ENCODE data around the gene MAMSTR. TPM values are rescaled to one million over a fixed set of nuclear protein-coding genes. Genes with fewer than 3 reads are reported as not detected.
"Not testable (repeated sequence)": the region's sequence is repeated elsewhere in the genome, so short reads cannot be mapped to it uniquely, and the experiment has no call there.

The MAMSTR gene, protein sequence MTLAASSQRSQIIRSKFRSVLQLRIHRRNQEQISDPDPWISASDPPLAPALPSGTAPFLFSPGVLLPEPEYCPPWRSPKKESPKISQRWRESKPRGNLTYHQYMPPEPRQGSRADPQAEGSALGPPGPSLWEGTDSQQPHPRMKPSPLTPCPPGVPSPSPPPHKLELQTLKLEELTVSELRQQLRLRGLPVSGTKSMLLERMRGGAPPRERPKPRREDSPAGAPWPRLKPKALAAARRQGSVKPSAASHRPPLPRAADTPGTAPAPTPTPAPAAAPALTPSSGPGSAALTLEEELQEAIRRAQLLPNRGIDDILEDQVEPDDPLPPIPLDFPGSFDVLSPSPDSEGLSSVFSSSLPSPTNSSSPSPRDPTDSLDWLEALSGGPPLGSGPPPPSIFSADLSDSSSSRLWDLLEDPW
- total RNA-seq = 1 to 10 TPM in 1 of 2 donors, under 1 TPM in 1; 0.58 to 3.7 TPM
- 1 to 10 TPM in 1 of 2 donors, under 1 TPM in 1; 1.00 to 3.3 TPM for polyA plus RNA-seq
- long read RNA-seq, donor 1, partial matches to known transcripts = 2 of 4 reads
- long read RNA-seq, donor 1, other reads (novel, unspliced or antisense) = 2 of 4 reads
- long read RNA-seq, donor 2, partial matches to known transcripts = 1 of 2 reads
- long read RNA-seq, donor 2, other reads (novel, unspliced or antisense) = 1 of 2 reads

DNA sequence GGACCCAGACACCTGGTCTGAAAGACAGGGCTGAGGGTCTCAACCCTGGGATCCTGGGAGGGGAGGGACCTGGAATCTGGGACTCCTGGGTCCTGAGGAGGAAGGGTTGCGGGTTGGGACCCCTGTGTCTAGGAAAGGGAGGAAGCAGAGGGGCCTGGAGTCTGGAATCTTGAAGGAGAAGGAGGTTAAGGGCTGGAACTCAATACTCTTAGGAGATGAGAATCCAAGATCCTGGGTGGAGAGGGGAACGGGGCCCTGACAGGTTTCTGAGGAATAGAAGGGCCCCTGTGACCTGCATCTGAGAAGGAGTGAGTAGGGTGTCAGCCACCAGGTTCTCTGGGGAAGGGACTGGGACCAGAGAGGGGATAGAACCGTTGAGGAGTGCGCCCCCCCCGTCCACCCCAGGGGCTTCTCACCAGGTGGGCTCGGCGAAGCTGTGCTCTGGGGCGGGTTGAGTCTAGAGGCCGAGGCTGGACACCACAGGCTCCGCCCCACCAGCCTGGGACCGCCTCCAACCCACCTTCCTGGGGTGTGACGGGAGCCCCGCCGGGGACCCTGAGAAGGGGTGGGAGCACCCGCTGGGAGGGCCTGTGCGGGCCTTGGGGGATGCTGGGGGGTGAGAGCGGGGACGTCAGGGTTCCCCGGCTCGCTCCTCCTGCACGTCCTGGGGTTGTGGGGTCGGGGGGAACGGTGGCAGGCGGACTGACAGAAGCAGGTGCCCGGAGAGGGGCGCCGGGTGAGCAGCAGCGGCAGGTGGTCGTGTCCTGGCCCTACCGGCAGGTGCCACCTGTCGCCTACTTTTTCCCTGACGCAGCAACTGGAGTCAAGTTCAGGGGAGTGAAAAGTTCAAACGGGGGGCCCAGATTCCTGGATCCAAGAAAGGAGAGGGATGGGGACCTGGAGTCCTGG is at the start of gene MAMSTR:
Gene MAMSTR (minus strand): TSS at position 463 of the 909 bp plus-strand sequence. CDS start 694 bp downstream, outside the sequence.
- 65 to 72% methylated on average over 30 to 33 of the region's 33 CpGs for WGBS, 2 donors
- no peak for ATAC-seq (ENCODE audit: low FRiP score)
- H3K4me1 ChIP-seq (ENCODE audit: control insufficient read depth in 1 of 2, insufficient read depth in 2 of 2, low read length in 2 of 2) = no peaks in the 10 kb centered on the region
- no peaks in the 10 kb centered on the region for H3K27me3 ChIP-seq (ENCODE audit: control insufficient read depth in 1 of 2, insufficient read depth in 2 of 2, low read length in 1 of 2)
- H3K4me3 ChIP-seq (ENCODE audit: low read length in 2 of 2) = no peak within 1 kb of the TSS
- peak in 1 of 2 donors; percentile 63 for DNase-seq
- no peaks in the 10 kb centered on the region for H3K36me3 ChIP-seq (ENCODE audit: control insufficient read depth in 1 of 2, insufficient read depth in 2 of 2, low read length in 1 of 2)
- peak within 1 kb of the TSS in 1 of 2 donors; percentile 22 for H3K27ac ChIP-seq (ENCODE audit: low read depth in 1 of 2, low read length in 2 of 2)
- intact Hi-C loops (cut with DNase I) = loop anchor here in 1 of 2 donors (5.0 kb wide), 1 partner anchor 72 kb away; the partner anchor contains the start of gene CA11
- H3K9me3 ChIP-seq (ENCODE audit: control insufficient read depth, low read length) = no peaks in the 10 kb centered on the region

- DNase-seq (no peak), ATAC-seq (ENCODE audit: low FRiP score) (no peak)
- Histone ChIP-seq H3K4me3 (ENCODE audit: low read length in 2 of 2) (no peak overlapping the region), H3K27ac (ENCODE audit: low read depth in 1 of 2, low read length in 2 of 2) (no peak overlapping the region), H3K36me3 (ENCODE audit: control insufficient read depth in 1 of 2, insufficient read depth in 2 of 2, low read length in 1 of 2) (no peaks in the 10 kb centered on the region), H3K4me1 (ENCODE audit: control insufficient read depth in 1 of 2, insufficient read depth in 2 of 2, low read length in 2 of 2) (no peaks in the 10 kb centered on the region), H3K9me3 (ENCODE audit: control insufficient read depth, low read length) (no peaks in the 10 kb centered on the region), H3K27me3 (ENCODE audit: control insufficient read depth in 1 of 2, insufficient read depth in 2 of 2, low read length in 1 of 2) (no peaks in the 10 kb centered on the region)
- intact Hi-C loops (cut with DNase I) = no loop called here
- WGBS, 2 donors = 83% methylated on average over 11 of the region's 11 CpGs
Measured at GRCh38 chr19:48768994-48769713, 49.6 kb upstream of the MAMSTR start.

DNA sequence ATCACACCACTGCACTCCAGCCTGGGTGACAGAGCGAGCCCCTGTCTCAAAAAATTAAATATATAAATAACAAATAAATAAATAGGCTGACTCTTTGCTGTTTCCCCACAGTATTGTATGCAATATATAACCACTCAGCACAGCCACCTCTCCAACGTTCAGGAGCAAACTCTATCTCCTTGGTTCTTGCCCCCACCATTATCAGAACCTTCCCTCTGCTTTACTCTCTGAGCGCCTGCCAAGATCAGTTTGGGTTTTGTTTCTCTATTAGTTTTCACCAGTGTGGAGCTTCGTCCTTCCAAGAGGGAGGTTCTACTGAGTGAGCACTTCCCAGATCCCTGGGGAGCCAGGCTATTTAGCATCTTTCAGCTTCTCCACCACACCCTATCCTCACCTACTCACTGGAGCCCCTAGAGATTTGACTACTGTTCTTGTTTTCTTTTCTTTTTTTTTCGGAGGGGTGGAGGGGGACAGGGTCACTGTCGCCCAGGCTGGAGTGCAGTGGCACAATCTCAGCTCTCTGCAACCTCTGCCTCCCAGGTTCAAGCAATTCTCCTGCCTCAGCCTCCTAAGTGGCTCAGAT is 48.7 kb upstream of the MAMSTR start:
- 37 to 39% methylated on average over 6 of the region's 6 CpGs for WGBS, 2 donors
- H3K36me3 ChIP-seq (ENCODE audit: control insufficient read depth in 1 of 2, insufficient read depth in 2 of 2, low read length in 1 of 2); H3K4me3 ChIP-seq (ENCODE audit: low read length in 2 of 2); H3K9me3 ChIP-seq (ENCODE audit: control insufficient read depth, low read length); H3K4me1 ChIP-seq (ENCODE audit: control insufficient read depth in 1 of 2, insufficient read depth in 2 of 2, low read length in 2 of 2); H3K27ac ChIP-seq (ENCODE audit: low read depth in 1 of 2, low read length in 2 of 2); DNase-seq; ATAC-seq (ENCODE audit: low FRiP score); H3K27me3 ChIP-seq (ENCODE audit: control insufficient read depth in 1 of 2, insufficient read depth in 2 of 2, low read length in 1 of 2); intact Hi-C loops (cut with DNase I): not testable (repeated sequence)

DNA sequence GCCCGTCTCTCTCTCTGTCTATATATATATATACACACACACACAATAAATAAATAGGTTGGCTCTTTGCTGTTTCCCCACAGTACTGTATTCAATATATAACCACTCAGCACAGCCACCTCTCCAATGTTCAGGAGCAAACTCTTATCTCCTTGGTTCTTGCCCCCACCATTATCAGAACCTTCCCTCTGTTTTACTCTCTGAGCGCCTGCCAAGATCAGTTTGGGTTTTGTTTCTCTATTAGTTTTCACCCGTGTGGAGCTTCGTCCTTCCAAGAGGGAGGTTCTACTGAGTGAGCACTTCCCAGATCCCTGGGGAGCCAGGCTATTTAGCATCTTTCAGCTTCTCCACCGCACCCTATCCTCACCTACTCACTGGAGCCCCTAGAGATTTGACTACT is 46.3 kb upstream of the MAMSTR start:
- H3K27me3 ChIP-seq (ENCODE audit: control insufficient read depth in 1 of 2, insufficient read depth in 2 of 2, low read length in 1 of 2); H3K36me3 ChIP-seq (ENCODE audit: control insufficient read depth in 1 of 2, insufficient read depth in 2 of 2, low read length in 1 of 2); ATAC-seq (ENCODE audit: low FRiP score); H3K4me1 ChIP-seq (ENCODE audit: control insufficient read depth in 1 of 2, insufficient read depth in 2 of 2, low read length in 2 of 2); H3K4me3 ChIP-seq (ENCODE audit: low read length in 2 of 2); H3K9me3 ChIP-seq (ENCODE audit: control insufficient read depth, low read length); H3K27ac ChIP-seq (ENCODE audit: low read depth in 1 of 2, low read length in 2 of 2); intact Hi-C loops (cut with DNase I); DNase-seq: not testable (repeated sequence)
- WGBS, 2 donors = 22 to 24% methylated on average over 4 to 5 of the region's 5 CpGs

GRCh38 chr19:48760504-48761205 is 41.1 kb upstream of the MAMSTR start:
- Histone ChIP-seq H3K4me1 (ENCODE audit: control insufficient read depth in 1 of 2, insufficient read depth in 2 of 2, low read length in 2 of 2) (no peaks in the 10 kb centered on the region), H3K27me3 (ENCODE audit: control insufficient read depth in 1 of 2, insufficient read depth in 2 of 2, low read length in 1 of 2) (no peaks in the 10 kb centered on the region), H3K27ac (ENCODE audit: low read depth in 1 of 2, low read length in 2 of 2) (no peak overlapping the region), H3K36me3 (ENCODE audit: control insufficient read depth in 1 of 2, insufficient read depth in 2 of 2, low read length in 1 of 2) (no peaks in the 10 kb centered on the region), H3K4me3 (ENCODE audit: low read length in 2 of 2) (no peak overlapping the region), H3K9me3 (ENCODE audit: control insufficient read depth, low read length) (no peaks in the 10 kb centered on the region)
- intact Hi-C loops (cut with DNase I) = no loop called here
- WGBS, 2 donors = 70 to 71% methylated on average over 16 of the region's 16 CpGs
- ATAC-seq (ENCODE audit: low FRiP score) (no peak), DNase-seq (no peak)

GRCh38 chr19:48757741-48758144 is 38.2 kb upstream of the MAMSTR start:
- Histone ChIP-seq H3K9me3 (ENCODE audit: control insufficient read depth, low read length) (no peaks in the 10 kb centered on the region), H3K36me3 (ENCODE audit: control insufficient read depth in 1 of 2, insufficient read depth in 2 of 2, low read length in 1 of 2) (no peaks in the 10 kb centered on the region), H3K27me3 (ENCODE audit: control insufficient read depth in 1 of 2, insufficient read depth in 2 of 2, low read length in 1 of 2) (no peaks in the 10 kb centered on the region), H3K4me3 (ENCODE audit: low read length in 2 of 2) (no peak overlapping the region), H3K27ac (ENCODE audit: low read depth in 1 of 2, low read length in 2 of 2) (no peak overlapping the region), H3K4me1 (ENCODE audit: control insufficient read depth in 1 of 2, insufficient read depth in 2 of 2, low read length in 2 of 2) (no peaks in the 10 kb centered on the region)
- intact Hi-C loops (cut with DNase I) = no loop called here
- ATAC-seq (ENCODE audit: low FRiP score) (no peak), DNase-seq (no peak)
- WGBS, 2 donors = 93% methylated on average over 14 of the region's 14 CpGs

DNA sequence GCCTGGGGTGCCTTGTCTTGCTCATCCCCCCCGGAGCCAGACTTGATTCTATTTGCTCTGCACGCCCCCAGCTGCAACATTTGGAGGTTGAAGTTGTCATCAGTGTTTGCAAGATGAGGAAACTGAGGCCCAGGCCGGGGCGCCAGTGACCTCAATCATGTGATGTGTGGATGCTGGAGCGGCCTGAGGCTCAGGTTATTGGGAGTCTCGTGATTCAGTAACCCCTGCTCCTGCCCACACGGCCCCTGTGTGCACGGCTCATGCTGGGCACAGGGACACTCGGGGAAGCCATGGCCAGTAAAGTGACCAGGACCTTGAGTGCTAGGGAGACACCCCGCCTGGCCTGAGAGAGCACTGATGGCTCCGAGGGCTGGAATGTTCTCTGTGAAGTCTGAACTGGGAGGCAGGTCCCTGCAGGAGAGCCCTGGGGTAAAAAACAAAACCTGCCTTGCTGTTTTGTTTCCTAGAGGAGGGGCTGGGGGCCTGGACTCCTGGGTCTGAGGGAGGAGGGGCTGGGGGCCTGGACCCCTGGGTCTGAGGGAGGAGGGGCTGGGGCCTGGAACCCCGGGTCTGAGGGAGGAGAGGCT is 37.7 kb upstream of the MAMSTR start:
- intact Hi-C loops (cut with DNase I) = no loop called here
- ATAC-seq (ENCODE audit: low FRiP score) = no peak

More for the DNA sequence above, 37.7 kb upstream of the MAMSTR start:
- Histone ChIP-seq H3K9me3 (ENCODE audit: control insufficient read depth, low read length) (no peaks in the 10 kb centered on the region), H3K27ac (ENCODE audit: low read depth in 1 of 2, low read length in 2 of 2) (no peak overlapping the region), H3K36me3 (ENCODE audit: control insufficient read depth in 1 of 2, insufficient read depth in 2 of 2, low read length in 1 of 2) (no peaks in the 10 kb centered on the region), H3K27me3 (ENCODE audit: control insufficient read depth in 1 of 2, insufficient read depth in 2 of 2, low read length in 1 of 2) (no peaks in the 10 kb centered on the region), H3K4me1 (ENCODE audit: control insufficient read depth in 1 of 2, insufficient read depth in 2 of 2, low read length in 2 of 2) (no peaks in the 10 kb centered on the region), H3K4me3 (ENCODE audit: low read length in 2 of 2) (no peak overlapping the region)
- 88 to 89% methylated on average over 11 to 12 of the region's 12 CpGs for WGBS, 2 donors
- DNase-seq = no peak
